K562 (cell line): Measurements from ENCODE around the gene CCDC169. TPM values are rescaled to one million over a fixed set of nuclear protein-coding genes. Genes with fewer than 3 reads are reported as not detected.

Experiments
- ATAC-seq: fragments of 200-7000 bp; cut with Tn5 transposase; 3 replicates; pipeline ENCODE4 v1.9.1; 2020; ENCODE audit warnings: moderate library complexity
- BruUV-seq: library from RNA; stranded (reverse); fragments of 400-500 nt; replicated peaks from 2 replicates; lab custom pipeline; 2021; lab: Mats Ljungman, UMichigan
- CTCF ChIA-PET: fragments of 300-600 bp; formaldehyde crosslinking; extraction: SDS; loops from one replicate; lab custom pipeline; 2021; ENCODE audit warnings: low intra/inter-chr PET ratio; lab: Yijun Ruan, JAX
- POLR2A ChIA-PET: fragments of 300-600, 350-650 bp; sonication (Branson Sonifier 250); formaldehyde crosslinking; extraction: SDS; loops from one replicate; lab custom pipeline; 2021; ENCODE audit warnings: antibody characterized with exemption, inconsistent platforms; lab: Yijun Ruan, JAX
- DNase-seq, 4 experiments: peaks; one replicate each; pipeline versions ENCODE4 v3.0.0 to v3.0.0-alpha.2; 2011 to 2018; ENCODE audit warnings: low spot score in 3 of 4, mixed read lengths in 3 of 4; ENCODE audit errors: extremely low read depth in 1 of 4
- FAIRE-seq: peaks from 2 replicates; lab custom pipeline; 2011; peaks lifted over from hg19 to GRCh38; lab: Jason Lieb, UNC
- H2AFZ ChIP-seq: 2 replicates; pipeline ENCODE4 v1.6.0; 2011; ENCODE audit warnings: low read depth, low read length, control low read depth, inconsistent platforms
- H3K27ac ChIP-seq: fragments of 200-600 bp; 3 replicates; pipeline ENCODE4 v1.8.0; 2011; ENCODE audit warnings: low read depth, mild to moderate bottlenecking, control low read depth, inconsistent platforms, low read length, moderate library complexity, mixed read lengths; ENCODE audit errors: extremely low read depth
- H3K27me3 ChIP-seq, 2 experiments: fragments of 300-600 bp in 1 of 2; 2 replicates in 1 of 2; 3 replicates in 1 of 2; pipeline versions ENCODE4 v1.6.0 to v1.8.0; 2011; ENCODE audit warnings: inconsistent platforms in 2 of 2, low read length in 2 of 2, mild to moderate bottlenecking in 1 of 2, mixed read lengths in 1 of 2, moderate library complexity in 1 of 2; ENCODE audit not compliant: control insufficient read depth in 2 of 2, insufficient read depth in 2 of 2
- H3K36me3 ChIP-seq: fragments of 300-600 bp; 3 replicates; pipeline ENCODE4 v1.8.0; 2011; ENCODE audit warnings: mild to moderate bottlenecking, low read length, inconsistent platforms; ENCODE audit not compliant: control insufficient read depth, insufficient read depth
- H3K4me1 ChIP-seq, 2 experiments: fragments of 200-600 bp in 1 of 2; replicated peaks in 1 of 2; 2 replicates in 1 of 2; 3 replicates in 1 of 2; pipeline versions ENCODE4 v1.5.1 to v1.8.0; 2011; ENCODE audit warnings: inconsistent platforms in 2 of 2, low read length in 2 of 2, mild to moderate bottlenecking in 1 of 2, mixed read lengths in 1 of 2, moderate library complexity in 1 of 2; ENCODE audit not compliant: control insufficient read depth in 2 of 2, insufficient read depth in 2 of 2
- H3K4me2 ChIP-seq: 2 replicates; pipeline ENCODE4 v1.6.1; 2011; ENCODE audit warnings: low read length, control low read depth, inconsistent platforms, mixed read lengths; ENCODE audit not compliant: insufficient read depth
- H3K4me3 ChIP-seq: fragments of 200-600 bp; sonication (generic), shearing (Covaris generic); 2 replicates; pipeline ENCODE4 v1.5.1; 2016; ENCODE audit warnings: control low read depth, inconsistent platforms
- H3K79me2 ChIP-seq: fragments of 200-600 bp; 3 replicates; pipeline ENCODE4 v1.8.0; 2011; ENCODE audit warnings: low read length, inconsistent platforms; ENCODE audit not compliant: control insufficient read depth, insufficient read depth
- H3K9ac ChIP-seq, 2 experiments: 2 replicates each; pipeline versions ENCODE4 v1.6.0 to v1.6.1; 2011; ENCODE audit warnings: low read depth in 2 of 2, low read length in 2 of 2, control low read depth in 1 of 2, inconsistent platforms in 1 of 2, mild to moderate bottlenecking in 1 of 2, mixed read lengths in 1 of 2; ENCODE audit not compliant: insufficient read depth in 1 of 2
- H3K9me1 ChIP-seq: one replicate; pipeline ENCODE4 v1.6.0; 2011; ENCODE audit warnings: inconsistent platforms, mild to moderate bottlenecking, low read length, moderate library complexity; ENCODE audit not compliant: control insufficient read depth, insufficient read depth
- H3K9me3 ChIP-seq: replicated peaks from 2 replicates; pipeline ENCODE4 v1.5.1; 2011; ENCODE audit warnings: low read depth, low read length, inconsistent platforms; ENCODE audit not compliant: control insufficient read depth, insufficient read depth
- H4K20me1 ChIP-seq: replicated peaks from 2 replicates; pipeline ENCODE4 v1.6.1; 2011; ENCODE audit warnings: low read length, inconsistent platforms, mixed read lengths; ENCODE audit not compliant: control insufficient read depth, insufficient read depth
- CBX5 ChIP-seq: IDR thresholded peaks from 2 replicates; pipeline ENCODE4 v1.6.1; 2014; ENCODE audit warnings: low read depth, borderline replicate concordance
- ELF1 ChIP-seq: fragments of 200-800 bp; sonication (Bioruptor generic); IDR thresholded peaks from 2 replicates; pipeline ENCODE4 v1.6.1; 2016; ENCODE audit warnings: missing genetic modification characterization, missing compliant biosample characterization
- HLTF ChIP-seq: fragments of 450-650 bp; IDR thresholded peaks from 2 replicates; pipeline ENCODE4 v1.6.1; 2016
- NFE2L1 ChIP-seq: fragments of 450-650 bp; IDR thresholded peaks from 2 replicates; pipeline ENCODE4 v1.6.1; 2016; ENCODE audit warnings: missing genetic modification characterization, low read depth, mild to moderate bottlenecking, missing compliant biosample characterization, moderate library complexity, borderline replicate concordance
- TCF7L2 ChIP-seq: fragments of 150-350 bp; IDR thresholded peaks from 2 replicates; pipeline ENCODE4 v1.6.1; 2016; ENCODE audit warnings: low read depth, mild to moderate bottlenecking, low read length, moderate library complexity
- WGBS: fragments of 100-300 bp; shearing (Covaris generic); methylation state at CpG from one replicate; pipeline ENCODE4 v1.1.6; 2016; ENCODE audit warnings: low coverage, mixed read lengths; ENCODE audit not compliant: insufficient coverage; ENCODE audit errors: missing lambda C conversion rate; 5-methylcytosine and 5-hydroxymethylcytosine counted together
- in situ Hi-C: fragments of 300-500 bp; cut with MboI; formaldehyde crosslinking; loops from 4 replicates; pipeline ENCODE4 v1.15.0; 2018; ENCODE audit warnings: inconsistent platforms, mixed read lengths
- intact Hi-C: fragments of 100-400 bp; cut with micrococcal nuclease; formaldehyde crosslinking; loops from 2 replicates; pipeline ENCODE4 v1.14.2; 2022
- polyA plus RNA-seq, 8 experiments: library from polyadenylated mRNA; depleted of rRNA in 4 of 8; stranded (reverse) in 5 of 8; unstranded in 3 of 8; fragments of >200 nt; fragmentation: Nextera tagmentation in 2 of 8; fragmentation: Illumina TruSeq in 1 of 8; extraction: Ambion mirVana in 2 of 8; extraction: Trizol in 1 of 8; gene quantifications; 2 replicates each; pipeline versions ENCODE4 v1.2.1 to v1.2.3, GENCODE V29; 2011 to 2014; ENCODE audit warnings: inconsistent platforms in 1 of 8, missing spikeins in 1 of 8
- total RNA-seq, 7 experiments: library from RNA; depleted of rRNA in 6 of 7; stranded (reverse); fragments of >200 nt in 6 of 7; fragmentation: Illumina TruSeq in 2 of 7; extraction: Trizol in 2 of 7; gene quantifications; 2 replicates each; pipeline versions ENCODE4 v1.2.1 to v1.2.3, GENCODE V29; 2011 to 2021; ENCODE audit warnings: low replicate concordance in 1 of 7
- TF ChIP-seq, protein P1 (sequence below): fragments of 250-450 bp; sonication (Bioruptor Pico); IDR thresholded peaks from 2 replicates; pipeline ENCODE4 v1.5.0; 2020; ENCODE audit warnings: mild to moderate bottlenecking

Gene CCDC169
- total and polyA plus RNA-seq, 9 of the 15 experiments (the other 6 are each of a cell fraction or from before 2014, with no cell fraction given): 6.8 to 22.0 (median 12.4) TPM

DNA sequence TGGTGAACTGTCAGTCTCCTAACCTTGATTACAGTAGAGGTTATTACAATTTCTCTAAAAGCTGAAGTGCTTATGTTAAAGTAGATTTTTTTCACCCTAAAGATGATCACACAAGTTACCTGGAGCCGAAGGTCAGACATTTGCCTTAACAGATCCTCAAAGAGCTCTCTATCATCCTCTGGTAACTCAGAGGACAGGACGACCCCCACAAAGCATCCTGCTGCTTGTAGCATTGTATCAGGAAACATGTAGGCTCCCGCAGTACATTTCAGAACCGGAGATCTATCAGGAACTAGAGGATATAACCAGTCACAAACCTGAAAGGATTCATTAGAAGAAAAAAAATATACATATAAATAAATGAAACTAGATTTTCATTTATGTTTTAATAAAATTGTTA, 33.7 kb upstream of the CCDC169 start (continued):
- TF ChIP-seq, protein P1, sequence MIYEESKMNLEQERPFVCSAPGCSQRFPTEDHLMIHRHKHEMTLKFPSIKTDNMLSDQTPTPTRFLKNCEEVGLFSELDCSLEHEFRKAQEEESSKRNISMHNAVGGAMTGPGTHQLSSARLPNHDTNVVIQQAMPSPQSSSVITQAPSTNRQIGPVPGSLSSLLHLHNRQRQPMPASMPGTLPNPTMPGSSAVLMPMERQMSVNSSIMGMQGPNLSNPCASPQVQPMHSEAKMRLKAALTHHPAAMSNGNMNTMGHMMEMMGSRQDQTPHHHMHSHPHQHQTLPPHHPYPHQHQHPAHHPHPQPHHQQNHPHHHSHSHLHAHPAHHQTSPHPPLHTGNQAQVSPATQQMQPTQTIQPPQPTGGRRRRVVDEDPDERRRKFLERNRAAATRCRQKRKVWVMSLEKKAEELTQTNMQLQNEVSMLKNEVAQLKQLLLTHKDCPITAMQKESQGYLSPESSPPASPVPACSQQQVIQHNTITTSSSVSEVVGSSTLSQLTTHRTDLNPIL (CRISPR knock-in tag): no peak
- TF ChIP-seq CBX5 (no peak), NFE2L1 (tag) (no peak), ELF1 (no peak)

DNA sequence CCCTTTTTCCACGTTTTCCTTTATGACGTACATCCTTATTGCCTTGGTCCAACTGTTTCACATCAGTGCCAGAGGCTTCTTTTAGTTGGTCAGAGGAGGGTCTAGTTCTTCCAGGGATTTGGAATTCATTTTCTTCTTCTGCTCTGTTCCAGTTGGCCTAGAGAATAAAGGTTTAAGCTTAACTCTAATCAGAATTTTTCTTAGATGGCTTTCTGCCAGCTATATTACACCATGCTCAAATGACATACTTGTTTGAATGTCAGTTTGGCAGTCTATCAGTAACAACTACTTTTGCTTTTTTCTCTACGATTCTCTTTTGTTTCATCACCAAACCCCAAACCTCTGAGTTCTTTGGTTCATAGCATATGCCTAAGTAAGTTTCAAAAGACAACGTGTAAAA, 31.7 kb upstream of the CCDC169 start:
- DNase-seq: no peak
- Histone ChIP-seq H3K27ac (no peak overlapping the region), H3K4me2 (no peak overlapping the region), H3K79me2 (peaks cover 32% of the 10 kb centered on the region), H4K20me1 (no peaks in the 10 kb centered on the region), H3K4me3 (no peak overlapping the region), H3K27me3 (no peaks in the 10 kb centered on the region), H3K9me3 (no peaks in the 10 kb centered on the region), H2AFZ (no peak overlapping the region), H3K9me1 (no peaks in the 10 kb centered on the region), H3K9ac (no peak overlapping the region), H3K36me3 (peaks cover 55% of the 10 kb centered on the region), H3K4me1 (no peaks in the 10 kb centered on the region)
- TF ChIP-seq TCF7L2 (no peak), HLTF (no peak)
- intact Hi-C loops (no loop called here), in situ Hi-C loops (no loop called here)
- POLR2A ChIA-PET: no interaction called here
- no TSS peak for BruUV-seq
- 86% methylated on average over 4 of the region's 4 CpGs for WGBS
- no peak for ATAC-seq
- no peak for FAIRE-seq
- CTCF ChIA-PET: no interaction called here
